GM21619 (cell line): ENCODE data around the gene KCNC1.

Experiments
- ATAC-seq: cut with Tn5 transposase; IDR thresholded peaks from one replicate; pipeline ENCODE4 v1.9.1; 2021; ENCODE audit not compliant: unreplicated experiment

KCNC1 gene

GRCh38 chr11:17714870-17715269, 19.7 kb upstream of the KCNC1 start:
- ATAC-seq = no peak

GRCh38 chr11:17716807-17717206, 17.8 kb upstream of the KCNC1 start:
- no peak for ATAC-seq

- no peak for ATAC-seq
Measured at GRCh38 chr11:17718015-17718414, 16.6 kb upstream of the KCNC1 start.

GRCh38 chr11:17718510-17718962, 16.0 kb upstream of the KCNC1 start:
- ATAC-seq = no peak

GRCh38 chr11:17719028-17719937, 15.3 kb upstream of the KCNC1 start, which contains the start of gene MYOD1:
MYOD1 (plus strand) TSS chr11:17719571; CDS start chr11:17719783, 212 bp downstream.
- no peak for ATAC-seq

- ATAC-seq = no peak
Measured at GRCh38 chr11:17719938-17720795, 14.4 kb upstream of the KCNC1 start.

GRCh38 chr11:17720796-17721171, 13.8 kb upstream of the KCNC1 start:
- ATAC-seq = no peak

GRCh38 chr11:17721242-17721999, 13.2 kb upstream of the KCNC1 start:
- no peak for ATAC-seq

- ATAC-seq = no peak
Measured at GRCh38 chr11:17722000-17722643, 12.5 kb upstream of the KCNC1 start.

- no peak for ATAC-seq
Measured at GRCh38 chr11:17724020-17724908, 10.3 kb upstream of the KCNC1 start.

- no peak for ATAC-seq
Measured at GRCh38 chr11:17725174-17725573, 9.4 kb upstream of the KCNC1 start.

- ATAC-seq = no peak
Measured at GRCh38 chr11:17730137-17730536, 4.4 kb upstream of the KCNC1 start.

- peak; percentile 85 for ATAC-seq
Measured at GRCh38 chr11:17730608-17731462, 3.7 kb upstream of the KCNC1 start.

- ATAC-seq = no peak
Measured at GRCh38 chr11:17733261-17733660, 1.3 kb upstream of the KCNC1 start.

- peak; percentile 41 for ATAC-seq
Measured at GRCh38 chr11:17734986-17735817, 621 bp downstream of the KCNC1 start.

GRCh38 chr11:17735818-17736578, 1.4 kb downstream of the KCNC1 start:
- no peak for ATAC-seq

GRCh38 chr11:17736579-17736893, 2.0 kb downstream of the KCNC1 start:
- ATAC-seq = no peak
